Mesothelial cell of epicardium (in vitro differentiated cells): Measurements from ENCODE around the gene DHX38. TPM values are rescaled to one million over a fixed set of nuclear protein-coding genes. Genes with fewer than 3 reads are reported as not detected.
A peak's percentile ranks its signal among the peaks of the same experiment; 100 is the strongest.

Experiments used
- DNase-seq, 2 experiments: peaks; one replicate each; pipeline ENCODE4 v3.0.0; 2021; ENCODE audit warnings: low spot score in 2 of 2; ENCODE audit not compliant: unreplicated experiment in 2 of 2
- H3K27ac Mint-ChIP-seq: 2 replicates; pipeline ENCODE4 v1.8.0; 2021; ENCODE audit warnings: mixed read lengths
- H3K27me3 Mint-ChIP-seq: 2 replicates; pipeline ENCODE4 v1.8.0; 2021; ENCODE audit warnings: low read depth, mixed read lengths
- H3K36me3 Mint-ChIP-seq: 2 replicates; pipeline ENCODE4 v1.8.0; 2021; ENCODE audit warnings: mixed read lengths
- H3K4me1 Mint-ChIP-seq: 2 replicates; pipeline ENCODE4 v1.8.0; 2021; ENCODE audit warnings: mixed read lengths
- H3K4me3 Mint-ChIP-seq: 2 replicates; pipeline ENCODE4 v1.8.0; 2021; ENCODE audit warnings: mild to moderate bottlenecking, moderate library complexity, mixed read lengths
- H3K9me3 Mint-ChIP-seq: 2 replicates; pipeline ENCODE4 v1.8.0; 2021; ENCODE audit warnings: mixed read lengths
- total RNA-seq: library from RNA; stranded (reverse); gene quantifications from 3 replicates; pipeline ENCODE4 v1.2.1, GENCODE V29; 2021
- TF ChIP-seq, protein P1 (sequence below): fragments of 200-600 bp; sonication (generic); IDR thresholded peaks from one replicate; pipeline ENCODE4 v1.5.0; 2021; ENCODE audit warnings: antibody characterized with exemption; ENCODE audit not compliant: unreplicated experiment

The DHX38 gene
- total RNA-seq, 1 donor from 2014 or later = 90.9 TPM

- Mint-ChIP-seq H3K4me1 (no peaks in the 10 kb centered on the region), H3K27me3 (no peaks in the 10 kb centered on the region)
Measured at GRCh38 chr16:72083778-72084404, 9.8 kb upstream of the DHX38 start.

DNA sequence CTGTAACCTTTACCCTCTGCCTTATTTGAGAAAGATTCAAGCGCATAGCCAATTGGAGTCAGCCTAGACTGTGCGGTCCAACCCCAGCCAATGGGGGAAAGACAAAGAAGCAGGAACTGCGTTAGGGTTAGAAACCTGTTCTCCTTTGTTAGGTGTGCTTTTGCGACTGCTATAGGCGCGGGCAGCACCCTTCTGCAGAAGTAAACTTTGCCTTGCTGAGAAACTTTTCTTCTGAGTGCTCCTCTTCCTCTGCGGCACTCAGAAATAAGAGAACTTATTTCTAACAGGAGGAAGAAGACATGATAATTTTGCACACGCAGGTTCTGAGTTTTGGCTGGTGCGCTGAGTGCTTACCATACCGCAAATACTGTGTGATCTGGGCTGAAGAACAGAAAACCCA is 9.2 kb upstream of the DHX38 start:
- TF ChIP-seq, protein P1, sequence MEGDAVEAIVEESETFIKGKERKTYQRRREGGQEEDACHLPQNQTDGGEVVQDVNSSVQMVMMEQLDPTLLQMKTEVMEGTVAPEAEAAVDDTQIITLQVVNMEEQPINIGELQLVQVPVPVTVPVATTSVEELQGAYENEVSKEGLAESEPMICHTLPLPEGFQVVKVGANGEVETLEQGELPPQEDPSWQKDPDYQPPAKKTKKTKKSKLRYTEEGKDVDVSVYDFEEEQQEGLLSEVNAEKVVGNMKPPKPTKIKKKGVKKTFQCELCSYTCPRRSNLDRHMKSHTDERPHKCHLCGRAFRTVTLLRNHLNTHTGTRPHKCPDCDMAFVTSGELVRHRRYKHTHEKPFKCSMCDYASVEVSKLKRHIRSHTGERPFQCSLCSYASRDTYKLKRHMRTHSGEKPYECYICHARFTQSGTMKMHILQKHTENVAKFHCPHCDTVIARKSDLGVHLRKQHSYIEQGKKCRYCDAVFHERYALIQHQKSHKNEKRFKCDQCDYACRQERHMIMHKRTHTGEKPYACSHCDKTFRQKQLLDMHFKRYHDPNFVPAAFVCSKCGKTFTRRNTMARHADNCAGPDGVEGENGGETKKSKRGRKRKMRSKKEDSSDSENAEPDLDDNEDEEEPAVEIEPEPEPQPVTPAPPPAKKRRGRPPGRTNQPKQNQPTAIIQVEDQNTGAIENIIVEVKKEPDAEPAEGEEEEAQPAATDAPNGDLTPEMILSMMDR = no peak
- H3K4me1 Mint-ChIP-seq = no peaks in the 10 kb centered on the region
- no peak for DNase-seq
- no peaks in the 10 kb centered on the region for H3K27me3 Mint-ChIP-seq
- peaks cover 39% of the 10 kb centered on the region for H3K36me3 Mint-ChIP-seq
- no peak overlapping the region for H3K4me3 Mint-ChIP-seq
- H3K27ac Mint-ChIP-seq = no peak overlapping the region
- H3K9me3 Mint-ChIP-seq = peaks cover 12% of the 10 kb centered on the region

More at GRCh38 chr16:72083778-72084404, 9.8 kb upstream of the DHX38 start:
- TF ChIP-seq, protein P1 = no peak
- Mint-ChIP-seq H3K27ac (no peak overlapping the region), H3K4me3 (no peak overlapping the region), H3K9me3 (peaks cover 12% of the 10 kb centered on the region), H3K36me3 (peaks cover 34% of the 10 kb centered on the region)
- no peak for DNase-seq

- no peak for DNase-seq
- no peaks in the 10 kb centered on the region for H3K4me1 Mint-ChIP-seq
- TF ChIP-seq, protein P1 = no peak
- H3K4me3 Mint-ChIP-seq = no peak overlapping the region
- H3K27me3 Mint-ChIP-seq = no peaks in the 10 kb centered on the region
- H3K27ac Mint-ChIP-seq = no peak overlapping the region
- H3K36me3 Mint-ChIP-seq = peaks cover 41% of the 10 kb centered on the region
- H3K9me3 Mint-ChIP-seq = peaks cover 12% of the 10 kb centered on the region
Measured at GRCh38 chr16:72085002-72085401, 8.6 kb upstream of the DHX38 start.

- H3K27ac Mint-ChIP-seq = no peak overlapping the region
- TF ChIP-seq, protein P1 = no peak
- H3K36me3 Mint-ChIP-seq = peaks cover 18% of the 10 kb centered on the region
- peaks cover 26% of the 10 kb centered on the region for H3K4me1 Mint-ChIP-seq
- no peak for DNase-seq
- H3K27me3 Mint-ChIP-seq = no peaks in the 10 kb centered on the region
- H3K9me3 Mint-ChIP-seq = no peaks in the 10 kb centered on the region
- peak overlapping the region; percentile 30 for H3K4me3 Mint-ChIP-seq
Measured at GRCh38 chr16:72091217-72091616, 2.4 kb upstream of the DHX38 start.

DNA sequence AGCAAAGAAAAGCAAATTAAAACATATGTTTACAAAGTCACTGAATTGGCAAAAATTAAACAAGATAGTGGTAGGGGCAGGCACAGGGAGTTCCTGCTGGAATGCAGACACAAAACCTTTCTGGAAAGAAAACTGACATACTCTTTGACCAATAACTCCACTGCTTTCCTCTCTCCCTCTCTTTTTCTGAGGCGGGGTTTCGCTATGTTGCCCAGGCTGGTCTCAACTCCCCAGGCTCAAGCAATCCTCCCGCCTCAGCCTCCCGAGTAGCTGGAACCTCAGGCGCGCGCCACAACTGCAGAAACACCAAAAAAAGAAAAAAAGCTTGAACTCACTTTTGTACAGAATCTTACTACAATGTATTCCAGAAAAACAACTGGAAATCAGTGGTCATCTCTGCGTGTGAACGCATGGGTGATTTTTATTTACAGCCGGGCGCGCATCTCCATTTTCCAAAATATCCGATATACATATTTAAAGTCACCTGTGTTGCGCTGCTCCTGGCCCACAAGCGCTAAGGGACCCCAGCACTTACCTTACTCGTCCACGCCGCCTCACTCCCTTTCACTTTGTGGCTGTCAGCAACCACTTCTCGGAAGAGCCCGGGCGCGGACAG is 707 bp upstream of the DHX38 start:
- H3K4me1 Mint-ChIP-seq = peaks cover 26% of the 10 kb centered on the region
- no peak for DNase-seq

More for the DNA sequence above, 707 bp upstream of the DHX38 start:
- no peaks in the 10 kb centered on the region for H3K9me3 Mint-ChIP-seq
- H3K4me3 Mint-ChIP-seq = peak overlapping the region; percentile 98
- no peaks in the 10 kb centered on the region for H3K27me3 Mint-ChIP-seq
- H3K27ac Mint-ChIP-seq = peak overlapping the region; percentile 97
- peaks cover 16% of the 10 kb centered on the region for H3K36me3 Mint-ChIP-seq
- TF ChIP-seq, protein P1 = no peak
